Liver (tissue), 9 donors: ENCODE data around the gene SIPA1L3. TPM values are rescaled to one million over a fixed set of nuclear protein-coding genes. Genes with fewer than 3 reads are reported as not detected.

Experiments
- DNase-seq: peaks from one replicate; pipeline ENCODE4 v3.0.0-alpha.2; 2017; ENCODE audit warnings: low spot score
- H3K27ac ChIP-seq, 2 donors: one replicate each; pipeline ENCODE4 v1.7.0; 2013; ENCODE audit warnings: inconsistent platforms in 2 of 2, low read length in 2 of 2, control low read depth in 1 of 2, low read depth in 1 of 2, mild to moderate bottlenecking in 1 of 2
- H3K27me3 ChIP-seq, 4 donors: one replicate each; pipeline versions ENCODE4 v1.6.1 to v1.7.0; 2013; ENCODE audit warnings: low read length in 3 of 4, inconsistent platforms in 1 of 4, mild to moderate bottlenecking in 1 of 4, moderate library complexity in 1 of 4; ENCODE audit not compliant: control insufficient read depth in 4 of 4, insufficient read depth in 4 of 4
- H3K36me3 ChIP-seq, 4 donors: one replicate each; pipeline versions ENCODE4 v1.6.1 to v1.7.0; 2013; ENCODE audit warnings: low read length in 3 of 4, mild to moderate bottlenecking in 3 of 4, low read depth in 1 of 4, moderate library complexity in 1 of 4; ENCODE audit not compliant: control insufficient read depth in 4 of 4, insufficient read depth in 3 of 4
- H3K4me1 ChIP-seq, 4 donors: one replicate each; pipeline versions ENCODE4 v1.6.1 to v1.7.0; 2013; ENCODE audit warnings: low read length in 3 of 4, mild to moderate bottlenecking in 3 of 4, moderate library complexity in 1 of 4; ENCODE audit not compliant: control insufficient read depth in 4 of 4, insufficient read depth in 4 of 4
- H3K4me3 ChIP-seq, 3 donors: one replicate each; pipeline versions ENCODE4 v1.6.1 to v1.7.0; 2013; ENCODE audit warnings: low read length in 3 of 3, control low read depth in 1 of 3, low read depth in 1 of 3, mild to moderate bottlenecking in 1 of 3
- H3K9ac ChIP-seq, 2 donors: one replicate each; pipeline ENCODE4 v1.7.0; 2013; ENCODE audit warnings: low read length in 2 of 2, mild to moderate bottlenecking in 2 of 2, moderate library complexity in 2 of 2, control low read depth in 1 of 2, low read depth in 1 of 2
- H3K9me3 ChIP-seq, 4 donors: one replicate each; pipeline versions ENCODE4 v1.6.1 to v1.7.0; 2013; ENCODE audit warnings: low read length in 3 of 4; ENCODE audit not compliant: control insufficient read depth in 4 of 4
- ATF3 ChIP-seq: IDR thresholded peaks from 2 replicates; pipeline ENCODE4 v1.6.1; 2016; ENCODE audit warnings: antibody characterized with exemption
- CTCF ChIP-seq: fragments of 150-350 bp; IDR thresholded peaks from 2 replicates; pipeline ENCODE4 v1.5.1; 2017; ENCODE audit warnings: improper control_type of control experiment, low read depth, low read length; ENCODE audit not compliant: missing input control
- EGR1 ChIP-seq, 2 donors: IDR thresholded peaks; 2 replicates each; pipeline ENCODE4 v1.6.1; 2016 to 2018; ENCODE audit warnings: antibody characterized with exemption in 2 of 2, low read depth in 2 of 2
- FOXA1 ChIP-seq: IDR thresholded peaks from 2 replicates; pipeline ENCODE4 v1.6.1; 2016; ENCODE audit warnings: antibody characterized with exemption
- FOXA2 ChIP-seq: IDR thresholded peaks from 2 replicates; pipeline ENCODE4 v1.6.1; 2016; ENCODE audit warnings: antibody characterized with exemption
- GABPA ChIP-seq, 2 donors: IDR thresholded peaks in 1 of 2; conservative IDR thresholded peaks in 1 of 2; 2 replicates each; pipeline ENCODE4 v1.6.1; 2016; ENCODE audit warnings: antibody characterized with exemption in 2 of 2, mild to moderate bottlenecking in 1 of 2, moderate library complexity in 1 of 2
- HNF4A ChIP-seq, 2 donors: conservative IDR thresholded peaks; 2 replicates each; pipeline ENCODE4 v1.6.1; 2016; ENCODE audit warnings: antibody characterized with exemption in 2 of 2, mild to moderate bottlenecking in 2 of 2
- HNF4G ChIP-seq: IDR thresholded peaks from 2 replicates; pipeline ENCODE4 v1.6.1; 2016; ENCODE audit warnings: antibody characterized with exemption
- JUND ChIP-seq, 2 donors: IDR thresholded peaks; 2 replicates each; pipeline ENCODE4 v1.6.1; 2016; ENCODE audit warnings: antibody characterized with exemption in 2 of 2
- MAX ChIP-seq: IDR thresholded peaks from 2 replicates; pipeline ENCODE4 v1.6.1; 2016; ENCODE audit warnings: antibody characterized with exemption
- NR2F2 ChIP-seq: IDR thresholded peaks from 2 replicates; pipeline ENCODE4 v1.6.1; 2016; ENCODE audit warnings: antibody characterized with exemption
- REST ChIP-seq: IDR thresholded peaks from 2 replicates; pipeline ENCODE4 v1.6.1; 2016; ENCODE audit warnings: antibody characterized with exemption, mild to moderate bottlenecking
- RXRA ChIP-seq, 2 donors: IDR thresholded peaks; 2 replicates each; pipeline ENCODE4 v1.6.1; 2017 to 2018; ENCODE audit warnings: antibody characterized with exemption in 2 of 2, mild to moderate bottlenecking in 1 of 2
- SP1 ChIP-seq: IDR thresholded peaks from 2 replicates; pipeline ENCODE4 v1.6.1; 2018; ENCODE audit warnings: antibody characterized with exemption, mild to moderate bottlenecking
- TAF1 ChIP-seq: conservative IDR thresholded peaks from 2 replicates; pipeline ENCODE4 v1.6.1; 2016; ENCODE audit warnings: antibody characterized with exemption, mild to moderate bottlenecking
- YY1 ChIP-seq: IDR thresholded peaks from 2 replicates; pipeline ENCODE4 v1.6.1; 2016; ENCODE audit warnings: antibody characterized with exemption, mild to moderate bottlenecking
- ZBTB33 ChIP-seq: IDR thresholded peaks from 2 replicates; pipeline ENCODE4 v1.6.1; 2016; ENCODE audit warnings: antibody characterized with exemption
- WGBS: extraction: QIAGEN DNeasy Blood & Tissue Kit; methylation state at CpG from one replicate; pipeline ENCODE4 v1.1.7; 2013; 5-methylcytosine and 5-hydroxymethylcytosine counted together
- polyA plus RNA-seq, 2 donors: library from polyadenylated mRNA; stranded (reverse) in 1 of 2; unstranded in 1 of 2; fragments of 200-250 nt in 1 of 2; fragments of >200 nt in 1 of 2; fragmentation: Nextera tagmentation in 1 of 2; extraction: Ambion mirVana in 1 of 2; gene quantifications; one replicate each; pipeline versions ENCODE4 v1.2.1 to v1.2.3, GENCODE V29; 2013 to 2015
- total RNA-seq, 2 donors: library from RNA; depleted of rRNA; stranded (reverse); fragments of >200 nt; gene quantifications; one replicate each; pipeline ENCODE4 v1.2.3, GENCODE V29; 2014
- donor health status: healthy.
- donor health status: healthy.
- donor health status: healthy.
- donor health status: healthy.
- donor health status: healthy.

Gene SIPA1L3
- total and polyA plus RNA-seq, 4 donors = 2.4 to 10.0 (median 4.4) TPM

- Histone ChIP-seq H3K36me3 (no peaks in the 10 kb centered on the region), H3K9me3 (peaks cover 0 to 1% (median 0%) of the 10 kb centered on the region in 4 donors), H3K4me1 (peaks cover 0 to 5% (median 0%) of the 10 kb centered on the region in 4 donors), H3K27me3 (no peaks in the 10 kb centered on the region), H3K4me3 (no peak overlapping the region), H3K9ac (no peak overlapping the region), H3K27ac (no peak overlapping the region)
- TF ChIP-seq NR2F2 (no peak), GABPA (IDR thresholded peaks at IDR 0.05 in 1 of 2, conservative IDR thresholded peaks at IDR 0.05 in 1 of 2) (no peak), HNF4A (conservative IDR thresholded peaks at IDR 0.05) (no peak), HNF4G (no peak), SP1 (no peak), ATF3 (no peak), JUND (IDR thresholded peaks at IDR 0.05) (no peak)
- 98% methylated on average over 16 of the region's 16 CpGs for WGBS
- DNase-seq = no peak
Measured at GRCh38 chr19:37975596-37976515, 68.8 kb downstream of the SIPA1L3 start.

GRCh38 chr19:37977391-37977790, 70.4 kb downstream of the SIPA1L3 start:
- WGBS = 82% methylated on average over 5 of the region's 5 CpGs
- Histone ChIP-seq H3K4me3 (no peak overlapping the region), H3K9me3 (no peaks in the 10 kb centered on the region), H3K36me3 (no peaks in the 10 kb centered on the region), H3K9ac (no peak overlapping the region), H3K27me3 (no peaks in the 10 kb centered on the region), H3K27ac (no peak overlapping the region), H3K4me1 (peaks cover 0 to 5% (median 0%) of the 10 kb centered on the region in 4 donors)
- DNase-seq = no peak
- TF ChIP-seq NR2F2 (no peak), REST (no peak), ATF3 (no peak), MAX (no peak), CTCF (no peak), GABPA (IDR thresholded peaks at IDR 0.05 in 1 of 2, conservative IDR thresholded peaks at IDR 0.05 in 1 of 2) (no peak), YY1 (no peak), FOXA1 (no peak), JUND (IDR thresholded peaks at IDR 0.05) (no peak), EGR1 (IDR thresholded peaks at IDR 0.05; ENCODE audit: low read depth in 2 of 2) (no peak), FOXA2 (no peak), HNF4G (no peak), ZBTB33 (no peak), TAF1 (no peak), SP1 (no peak), RXRA (IDR thresholded peaks at IDR 0.05) (no peak)
